H1 (cell line): ENCODE results near the gene EPHA2. TPM values are rescaled to one million over a fixed set of nuclear protein-coding genes. Genes with fewer than 3 reads are reported as not detected.

Experiments used
- CHD1 ChIP-seq: IDR thresholded peaks from 2 replicates; pipeline ENCODE4 v1.6.1; 2012; ENCODE audit warnings: low read depth, low read length, improper control_type of control experiment
- KDM4A ChIP-seq: IDR thresholded peaks from one replicate; pipeline ENCODE4 v1.7.1; 2012; ENCODE audit warnings: low read depth, mild to moderate bottlenecking, moderate library complexity, low read length, inconsistent platforms; ENCODE audit not compliant: severe bottlenecking
- MAFK ChIP-seq: IDR thresholded peaks from 2 replicates; pipeline ENCODE4 v1.6.1; 2012; ENCODE audit warnings: low read depth, mild to moderate bottlenecking, improper control_type of control experiment, low read length
- POLR2A ChIP-seq, 2 experiments: IDR thresholded peaks; 1 replicate in 1 of 2; 2 replicates in 1 of 2; pipeline ENCODE4 v1.6.1; 2011; ENCODE audit warnings: low read depth in 2 of 2, low read length in 2 of 2, mild to moderate bottlenecking in 2 of 2; ENCODE audit errors: control extremely low read depth in 1 of 2
- SIN3A ChIP-seq, 2 experiments: IDR thresholded peaks in 1 of 2; conservative IDR thresholded peaks in 1 of 2; 2 replicates each; pipeline ENCODE4 v1.6.1; 2011 to 2012; ENCODE audit warnings: low read length in 2 of 2, improper control_type of control experiment in 1 of 2, low read depth in 1 of 2, mild to moderate bottlenecking in 1 of 2
- SIX5 ChIP-seq: IDR thresholded peaks from 2 replicates; pipeline ENCODE4 v1.6.1; 2011; ENCODE audit warnings: mild to moderate bottlenecking, low read depth, low read length
- TAF1 ChIP-seq: IDR thresholded peaks from 2 replicates; pipeline ENCODE4 v1.6.1; 2011; ENCODE audit warnings: mild to moderate bottlenecking, low read depth, low read length
- TBP ChIP-seq: IDR thresholded peaks from 2 replicates; pipeline ENCODE4 v1.6.1; 2011; ENCODE audit warnings: low read depth, low read length, improper control_type of control experiment
- polyA plus RNA-seq, 7 experiments: library from polyadenylated mRNA; depleted of rRNA in 3 of 7; stranded (reverse) in 5 of 7; unstranded in 2 of 7; fragments of >200 nt in 5 of 7; fragments of 200-250 nt in 2 of 7; gene quantifications; 1 replicate in 5 of 7; 2 replicates in 1 of 7; 4 replicates in 1 of 7; pipeline versions ENCODE4 v1.2.1 to v1.2.3, GENCODE V29; 2011 to 2013; ENCODE audit warnings: missing spikeins in 2 of 7, mixed read lengths in 2 of 7
- total RNA-seq: library from RNA; stranded (reverse); fragmentation: NEBNext Ultra II Directional; extraction: Animal tissue kit (Norgen Biotek cat#: 25700); gene quantifications from 2 replicates; pipeline ENCODE4 v1.2.1, GENCODE V29; 2021

EPHA2 gene
- total and polyA plus RNA-seq, 2 of the 8 experiments (the other 6 are each of a cell fraction or from before 2014, with no cell fraction given), result 26.8 to 33.6 TPM

DNA sequence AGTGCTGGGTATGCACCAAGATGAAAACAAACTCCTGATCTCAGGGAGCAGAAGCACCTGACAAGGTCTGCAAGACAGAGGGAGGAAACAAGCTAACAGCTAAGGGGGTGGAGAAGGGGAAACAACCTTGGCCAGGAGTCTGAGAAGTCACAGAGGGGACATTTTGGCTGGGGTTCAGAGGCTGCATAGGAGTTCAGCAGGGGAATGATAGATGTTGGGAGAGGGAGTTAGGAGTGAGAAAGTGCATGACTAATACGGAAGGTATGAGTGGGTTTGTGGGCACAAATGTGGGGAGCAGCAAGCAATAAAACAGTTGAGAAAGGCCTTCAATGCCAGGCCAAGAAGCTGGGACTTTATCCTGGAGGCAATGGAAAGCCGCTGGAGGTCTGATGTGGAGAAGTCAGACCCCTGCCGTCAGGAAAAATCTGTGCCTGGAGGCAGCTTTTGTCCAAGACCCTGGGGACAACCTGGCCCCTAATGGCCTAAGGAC lies 16.4 kb downstream of the EPHA2 start (continued):
- no peak for TF ChIP-seq POLR2A (IDR thresholded peaks at IDR 0.05; ENCODE audit: control extremely low read depth in 1 of 2, low read depth in 2 of 2, low read length in 2 of 2)
- no peak for TF ChIP-seq CHD1
- no peak for TF ChIP-seq SIX5
- no peak for TF ChIP-seq TBP
- no peak for TF ChIP-seq TAF1
- no peak for TF ChIP-seq KDM4A
- TF ChIP-seq MAFK, result no peak
- TF ChIP-seq SIN3A (conservative IDR thresholded peaks at IDR 0.05 in 1 of 2, IDR thresholded peaks at IDR 0.05 in 1 of 2; ENCODE audit: low read depth in 1 of 2, low read length in 2 of 2), result no peak
